Nephron (organoid): ENCODE data around the gene MRAP2.
"Not testable (repeated sequence)": the region's sequence is repeated elsewhere in the genome, so short reads cannot be mapped to it uniquely, and the experiment has no call there.

Experiments used
- H3K27ac Mint-ChIP-seq, 3 experiments: 2 replicates each; pipeline ENCODE4 v1.8.0; 2020; ENCODE audit warnings: mixed read lengths in 3 of 3, mild to moderate bottlenecking in 2 of 3, moderate library complexity in 1 of 3
- H3K27me3 Mint-ChIP-seq: 2 replicates; pipeline ENCODE4 v1.8.0; 2021; ENCODE audit warnings: low read depth, mild to moderate bottlenecking, moderate library complexity, mixed read lengths
- H3K36me3 Mint-ChIP-seq: 2 replicates; pipeline ENCODE4 v1.8.0; 2020; ENCODE audit warnings: low read depth, mixed read lengths
- H3K4me1 Mint-ChIP-seq: 2 replicates; pipeline ENCODE4 v1.8.0; 2020; ENCODE audit warnings: mixed read lengths
- H3K4me3 Mint-ChIP-seq, 3 experiments: 2 replicates each; pipeline ENCODE4 v1.8.0; 2020; ENCODE audit warnings: mild to moderate bottlenecking in 3 of 3, mixed read lengths in 3 of 3, moderate library complexity in 2 of 3
- H3K9me3 Mint-ChIP-seq: 2 replicates; pipeline ENCODE4 v1.8.0; 2020; ENCODE audit warnings: mixed read lengths
- CTCF ChIP-seq, 3 experiments: fragments of 200-600 bp; sonication (generic); IDR thresholded peaks; one replicate each; pipeline ENCODE4 v1.5.0; 2021; ENCODE audit warnings: antibody characterized with exemption in 3 of 3; ENCODE audit not compliant: unreplicated experiment in 3 of 3

The MRAP2 gene

DNA sequence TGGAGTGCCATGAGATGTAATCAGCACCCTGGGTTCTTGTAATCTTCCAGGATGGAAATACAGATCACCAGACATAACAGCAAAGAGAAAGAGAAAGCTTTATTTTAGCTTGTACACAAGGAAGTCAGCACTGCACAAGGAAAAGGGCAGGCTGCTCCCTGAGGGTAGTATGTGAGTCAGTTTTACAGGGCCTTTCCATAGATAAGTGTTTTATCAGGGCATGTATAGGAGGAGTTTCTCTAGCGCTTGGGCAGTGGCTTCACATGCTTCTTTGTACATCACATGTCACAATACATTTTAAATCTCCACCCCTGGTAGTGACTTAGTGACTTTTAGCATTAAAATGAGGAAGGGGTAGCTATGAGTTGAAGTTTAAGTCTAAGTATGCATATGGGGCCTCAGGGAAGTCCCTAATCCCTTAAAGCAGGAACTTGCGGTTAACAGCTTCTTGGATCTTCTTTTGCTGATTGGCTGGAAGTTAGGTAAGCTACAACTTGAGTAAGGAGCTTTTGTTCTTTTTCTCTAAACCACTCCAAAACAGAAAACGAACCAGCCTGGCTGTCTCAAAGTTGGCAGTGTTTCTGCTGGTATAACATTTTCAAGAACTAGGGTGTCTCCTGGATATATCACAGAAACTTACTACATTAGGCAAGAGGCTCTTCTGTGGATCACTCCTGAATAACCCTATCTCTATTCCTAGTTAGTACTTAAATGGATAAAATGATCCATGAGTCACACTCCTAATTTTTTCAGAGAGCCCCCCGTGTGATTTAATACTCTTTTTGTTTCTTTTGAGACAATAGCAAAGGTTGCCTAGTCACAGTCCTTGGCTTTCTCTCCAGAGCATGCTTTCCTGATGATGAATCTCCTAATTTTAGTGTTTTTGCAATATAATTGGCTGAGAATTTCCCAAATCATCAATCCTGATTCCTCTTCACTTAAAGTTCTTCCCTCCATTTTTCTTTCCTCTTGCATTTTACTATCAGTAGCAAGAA is 60.2 kb downstream of the MRAP2 start:
- Mint-ChIP-seq H3K27me3 (no peaks in the 10 kb centered on the region), H3K27ac (no peak overlapping the region), H3K4me1 (no peaks in the 10 kb centered on the region), H3K4me3 (no peak overlapping the region), H3K36me3 (no peaks in the 10 kb centered on the region), H3K9me3 (peaks cover 3% of the 10 kb centered on the region)
- no peak for TF ChIP-seq CTCF (IDR thresholded peaks at IDR 0.05; ENCODE audit: unreplicated experiment in 3 of 3)

DNA sequence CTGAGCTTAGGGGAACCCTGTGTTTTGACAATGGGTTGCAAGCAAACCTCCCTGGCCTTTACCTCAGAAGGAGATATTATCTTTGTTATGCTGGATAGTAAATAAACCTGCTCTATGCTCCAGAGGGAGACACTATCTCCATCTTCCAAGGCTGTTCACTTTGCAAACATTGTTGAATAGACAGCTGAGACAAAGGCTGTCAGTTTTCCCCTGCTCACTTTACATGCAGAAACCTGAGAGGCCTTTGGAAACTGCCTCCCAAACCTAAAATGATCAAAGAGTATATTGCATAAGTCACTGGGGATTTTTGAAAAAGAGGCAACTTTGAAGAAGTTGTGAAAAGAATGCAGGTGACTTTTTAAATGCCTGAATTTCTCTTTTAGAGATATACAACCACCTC is 61.6 kb downstream of the MRAP2 start:
- no peak for TF ChIP-seq CTCF (IDR thresholded peaks at IDR 0.05; ENCODE audit: unreplicated experiment in 3 of 3)
- Mint-ChIP-seq H3K36me3 (no peaks in the 10 kb centered on the region), H3K27me3 (no peaks in the 10 kb centered on the region), H3K9me3 (peaks cover 3% of the 10 kb centered on the region), H3K4me1 (no peaks in the 10 kb centered on the region), H3K27ac (no peak overlapping the region), H3K4me3 (no peak overlapping the region)

GRCh38 chr6:84103029-84103428 is 69.5 kb downstream of the MRAP2 start:
- no peak for TF ChIP-seq CTCF (IDR thresholded peaks at IDR 0.05; ENCODE audit: unreplicated experiment in 3 of 3)
- no peaks in the 10 kb centered on the region for H3K4me1 Mint-ChIP-seq
- no peaks in the 10 kb centered on the region for H3K36me3 Mint-ChIP-seq
- no peak overlapping the region for H3K4me3 Mint-ChIP-seq
- H3K27ac Mint-ChIP-seq = no peak overlapping the region
- no peaks in the 10 kb centered on the region for H3K27me3 Mint-ChIP-seq
- peaks cover 6% of the 10 kb centered on the region for H3K9me3 Mint-ChIP-seq

- H3K4me1 Mint-ChIP-seq, H3K4me3 Mint-ChIP-seq, H3K36me3 Mint-ChIP-seq, H3K27me3 Mint-ChIP-seq, H3K27ac Mint-ChIP-seq, H3K9me3 Mint-ChIP-seq: not testable (repeated sequence)
Measured at GRCh38 chr6:84105215-84105924, 71.8 kb downstream of the MRAP2 start.

- H3K27me3 Mint-ChIP-seq = no peaks in the 10 kb centered on the region
- H3K36me3 Mint-ChIP-seq = no peaks in the 10 kb centered on the region
- H3K4me1 Mint-ChIP-seq = no peaks in the 10 kb centered on the region
- peaks cover 8% of the 10 kb centered on the region for H3K9me3 Mint-ChIP-seq
- no peak overlapping the region for H3K27ac Mint-ChIP-seq
- no peak for TF ChIP-seq CTCF (IDR thresholded peaks at IDR 0.05; ENCODE audit: unreplicated experiment in 3 of 3)
- no peak overlapping the region for H3K4me3 Mint-ChIP-seq
Measured at GRCh38 chr6:84107495-84107894, 73.9 kb downstream of the MRAP2 start.

DNA sequence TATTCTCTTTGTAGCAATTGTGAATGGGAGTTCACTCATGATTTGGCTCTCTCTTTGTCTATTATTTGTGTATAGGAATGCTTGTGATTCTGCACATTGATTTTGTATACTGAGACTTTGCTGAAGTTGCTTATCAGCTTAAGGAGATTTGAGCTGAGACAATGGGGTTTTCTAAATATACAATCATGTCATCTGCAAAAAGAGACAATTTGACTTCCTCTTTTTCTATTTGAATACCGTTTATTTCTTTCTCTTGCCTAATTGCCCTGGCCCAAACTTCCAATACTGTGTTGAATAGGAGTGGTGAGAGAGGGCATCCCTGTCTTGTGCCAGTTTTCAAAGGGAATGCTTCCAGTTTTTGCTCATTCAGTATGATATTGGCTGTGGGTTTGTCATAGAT is 77.8 kb downstream of the MRAP2 start:
- H3K4me1 Mint-ChIP-seq, H3K36me3 Mint-ChIP-seq, H3K4me3 Mint-ChIP-seq, H3K27me3 Mint-ChIP-seq, H3K27ac Mint-ChIP-seq: not testable (repeated sequence)
- H3K9me3 Mint-ChIP-seq = peaks cover 13% of the 10 kb centered on the region

DNA sequence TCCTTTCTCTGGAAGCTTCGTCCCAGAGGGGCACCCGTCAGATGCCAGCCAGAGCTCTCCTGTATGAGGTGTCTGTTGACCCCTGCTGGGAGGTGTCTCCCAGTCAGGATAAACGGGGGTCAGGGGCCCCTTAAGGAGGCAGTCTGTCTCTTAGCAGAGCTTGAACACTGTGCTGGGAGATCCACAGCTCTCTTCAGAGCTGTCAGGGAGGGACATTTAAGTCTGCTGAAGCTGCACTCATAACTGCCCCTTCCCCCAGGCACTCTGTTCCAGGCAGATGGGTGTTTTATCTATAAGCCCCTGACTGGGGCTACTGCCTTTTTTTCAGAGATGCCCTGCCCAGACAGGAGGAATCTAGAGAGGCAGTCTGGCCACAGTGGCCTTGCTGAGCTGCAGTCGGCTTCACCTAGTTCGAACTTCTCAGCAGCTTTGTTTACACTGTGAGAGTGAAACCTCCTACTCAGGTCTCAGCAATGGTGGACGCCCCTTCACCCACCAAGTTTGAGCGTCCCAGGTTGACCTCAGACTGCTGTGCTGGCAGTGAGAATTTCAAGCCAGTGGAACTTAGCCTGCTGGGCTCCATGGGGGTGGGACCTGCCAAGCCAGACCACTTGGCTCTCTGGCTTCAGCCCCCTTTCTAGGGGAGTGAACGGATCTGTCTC is 81.5 kb downstream of the MRAP2 start:
- not testable (repeated sequence) for H3K4me1 Mint-ChIP-seq, H3K4me3 Mint-ChIP-seq, H3K27ac Mint-ChIP-seq, H3K36me3 Mint-ChIP-seq, H3K27me3 Mint-ChIP-seq
- peaks cover 18% of the 10 kb centered on the region for H3K9me3 Mint-ChIP-seq
